Gastroesophageal sphincter (tissue), 4 donors: ENCODE data around the gene CACNG7. TPM values are rescaled to one million over a fixed set of nuclear protein-coding genes. Genes with fewer than 3 reads are reported as not detected.

Experiments
- ATAC-seq: fragments of 150-250 bp; one replicate; pipeline ENCODE4 v1.9.1; 2016; ENCODE audit warnings: mild to moderate bottlenecking, moderate library complexity
- H3K27ac ChIP-seq, 4 donors: fragments of 200-600 bp; sonication (generic) in 3 of 4; 1 replicate in 3 of 4; 2 replicates in 1 of 4; pipeline ENCODE4 v1.5.1; 2016 to 2019
- H3K27me3 ChIP-seq: fragments of 200-600 bp; sonication (generic); one replicate; pipeline ENCODE4 v1.5.1; 2019
- H3K36me3 ChIP-seq, 2 donors: fragments of 200-600 bp; sonication (generic); one replicate each; pipeline ENCODE4 v1.5.1; 2019; ENCODE audit warnings: control low read depth in 1 of 2
- H3K4me1 ChIP-seq, 3 donors: fragments of 200-600 bp; sonication (generic); 1 replicate in 2 of 3; 2 replicates in 1 of 3; pipeline ENCODE4 v1.5.1; 2016 to 2019; ENCODE audit warnings: control low read depth in 2 of 3
- H3K4me3 ChIP-seq, 2 donors: fragments of 200-600 bp; sonication (generic); one replicate each; pipeline ENCODE4 v1.5.1; 2019; ENCODE audit warnings: mild to moderate bottlenecking in 1 of 2, moderate library complexity in 1 of 2
- H3K9me3 ChIP-seq, 3 donors: fragments of 200-600 bp; sonication (generic); one replicate each; pipeline ENCODE4 v1.5.1; 2017 to 2019; ENCODE audit warnings: control low read depth in 2 of 3
- EP300 ChIP-seq: sonication (generic); formaldehyde crosslinking; IDR thresholded peaks from one replicate; pipeline ENCODE4 v1.6.1; 2017; ENCODE audit warnings: antibody characterized with exemption, mild to moderate bottlenecking
- POLR2A ChIP-seq, 2 donors: fragments of 450-650 bp; IDR thresholded peaks; one replicate each; pipeline ENCODE4 v1.6.1; 2017; ENCODE audit warnings: antibody characterized with exemption in 2 of 2, mild to moderate bottlenecking in 2 of 2, moderate library complexity in 1 of 2
- POLR2AphosphoS5 ChIP-seq: sonication (generic); formaldehyde crosslinking; IDR thresholded peaks from one replicate; pipeline ENCODE4 v1.6.1; 2017; ENCODE audit warnings: antibody characterized with exemption
- WGBS, 2 donors: methylation state at CpG; one replicate each; pipeline ENCODE4 v1.1.5; 2018; ENCODE audit warnings: low coverage in 1 of 2; 5-methylcytosine and 5-hydroxymethylcytosine counted together
- total RNA-seq, 4 donors: library from RNA; depleted of rRNA; stranded (reverse); fragments of >200 nt; gene quantifications; one replicate each; pipeline ENCODE4 v1.1.0, GENCODE V29; 2016
- TF ChIP-seq, protein P1 (sequence below), 4 experiments: fragments of 200-600 bp in 2 of 4; fragments of 450-650 bp in 2 of 4; sonication (generic) in 1 of 4; IDR thresholded peaks; one replicate each; pipeline ENCODE4 v1.5.1; 2017 to 2019; ENCODE audit warnings: antibody characterized with exemption in 4 of 4, mild to moderate bottlenecking in 2 of 4, moderate library complexity in 2 of 4

Gene CACNG7
- total RNA-seq, 4 donors from 2014 or later = not detected

GRCh38 chr19:53917356-53917755 is 8.3 kb downstream of the CACNG7 start:
- Histone ChIP-seq H3K4me3 (no peak overlapping the region), H3K27me3 (peaks cover 62% of the 10 kb centered on the region), H3K36me3 (no peaks in the 10 kb centered on the region), H3K4me1 (no peaks in the 10 kb centered on the region), H3K9me3 (no peaks in the 10 kb centered on the region), H3K27ac (no peak overlapping the region)
- TF ChIP-seq, protein P1, sequence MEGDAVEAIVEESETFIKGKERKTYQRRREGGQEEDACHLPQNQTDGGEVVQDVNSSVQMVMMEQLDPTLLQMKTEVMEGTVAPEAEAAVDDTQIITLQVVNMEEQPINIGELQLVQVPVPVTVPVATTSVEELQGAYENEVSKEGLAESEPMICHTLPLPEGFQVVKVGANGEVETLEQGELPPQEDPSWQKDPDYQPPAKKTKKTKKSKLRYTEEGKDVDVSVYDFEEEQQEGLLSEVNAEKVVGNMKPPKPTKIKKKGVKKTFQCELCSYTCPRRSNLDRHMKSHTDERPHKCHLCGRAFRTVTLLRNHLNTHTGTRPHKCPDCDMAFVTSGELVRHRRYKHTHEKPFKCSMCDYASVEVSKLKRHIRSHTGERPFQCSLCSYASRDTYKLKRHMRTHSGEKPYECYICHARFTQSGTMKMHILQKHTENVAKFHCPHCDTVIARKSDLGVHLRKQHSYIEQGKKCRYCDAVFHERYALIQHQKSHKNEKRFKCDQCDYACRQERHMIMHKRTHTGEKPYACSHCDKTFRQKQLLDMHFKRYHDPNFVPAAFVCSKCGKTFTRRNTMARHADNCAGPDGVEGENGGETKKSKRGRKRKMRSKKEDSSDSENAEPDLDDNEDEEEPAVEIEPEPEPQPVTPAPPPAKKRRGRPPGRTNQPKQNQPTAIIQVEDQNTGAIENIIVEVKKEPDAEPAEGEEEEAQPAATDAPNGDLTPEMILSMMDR (IDR thresholded peaks at IDR 0.05) = no peak
- TF ChIP-seq POLR2A (IDR thresholded peaks at IDR 0.05) (no peak), POLR2AphosphoS5 (no peak), EP300 (no peak)
- ATAC-seq = no peak
- 66 to 67% methylated on average over 1 to 3 of the region's 7 CpGs for WGBS, 2 donors

DNA sequence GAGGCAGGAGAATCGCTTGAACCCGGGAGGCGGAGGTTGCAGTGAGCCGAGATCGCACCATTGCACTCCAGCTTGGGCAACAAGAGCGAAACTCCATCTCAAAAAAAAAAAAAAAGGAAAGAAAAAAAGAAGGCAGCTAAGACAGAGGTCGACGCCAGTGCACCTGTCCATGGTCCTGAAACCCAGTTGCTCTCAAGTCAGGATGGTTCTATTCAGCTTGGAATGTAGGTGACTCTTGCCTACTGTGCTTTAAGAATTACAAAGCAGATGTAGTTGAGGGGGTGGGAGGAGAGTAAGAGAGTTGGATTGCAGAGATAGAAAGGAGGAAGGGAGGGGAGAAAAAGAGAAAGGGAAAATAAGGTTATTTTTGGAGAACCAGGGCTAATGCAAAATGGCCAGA is 18.7 kb downstream of the CACNG7 start:
- Histone ChIP-seq H3K27ac (no peak overlapping the region), H3K27me3 (peaks cover 36% of the 10 kb centered on the region), H3K9me3 (no peaks in the 10 kb centered on the region), H3K36me3 (no peaks in the 10 kb centered on the region), H3K4me1 (no peaks in the 10 kb centered on the region), H3K4me3 (no peak overlapping the region)
- WGBS, 2 donors = 7% methylated on average over 5 of the region's 8 CpGs; no CpG with 5 or more reads in 1 of the 2 donors
- no peak for ATAC-seq
- TF ChIP-seq POLR2AphosphoS5 (no peak), EP300 (no peak), POLR2A (IDR thresholded peaks at IDR 0.05) (no peak)
- TF ChIP-seq, protein P1 (IDR thresholded peaks at IDR 0.05) = no peak

DNA sequence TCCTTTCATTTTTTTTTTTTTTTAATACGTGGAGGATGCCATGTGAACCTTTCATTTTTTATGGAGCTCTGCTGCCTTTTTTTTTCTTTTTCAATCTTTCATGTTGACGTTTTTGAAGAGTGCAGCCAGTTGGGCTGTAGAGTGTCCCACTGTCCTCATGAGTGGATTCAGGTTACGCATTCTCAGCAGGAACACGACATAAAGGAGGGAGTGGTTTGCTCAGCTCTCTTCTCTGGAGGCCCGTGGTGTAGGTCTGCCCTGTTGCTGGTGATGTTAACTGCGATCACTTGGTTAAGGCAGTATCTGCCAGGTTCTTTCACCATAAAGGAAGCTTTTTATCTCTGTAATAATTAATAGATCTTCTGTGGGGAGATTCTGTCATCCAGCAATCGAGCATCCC is 27.0 kb downstream of the CACNG7 start:
- WGBS, 2 donors = 39 to 67% methylated on average over 2 to 7 of the region's 7 CpGs
- no peak for TF ChIP-seq EP300
- Histone ChIP-seq H3K27me3 (peaks cover 73% of the 10 kb centered on the region), H3K4me1 (no peaks in the 10 kb centered on the region), H3K27ac (no peak overlapping the region), H3K36me3 (no peaks in the 10 kb centered on the region), H3K4me3 (no peak overlapping the region), H3K9me3 (no peaks in the 10 kb centered on the region)
- ATAC-seq = no peak

DNA sequence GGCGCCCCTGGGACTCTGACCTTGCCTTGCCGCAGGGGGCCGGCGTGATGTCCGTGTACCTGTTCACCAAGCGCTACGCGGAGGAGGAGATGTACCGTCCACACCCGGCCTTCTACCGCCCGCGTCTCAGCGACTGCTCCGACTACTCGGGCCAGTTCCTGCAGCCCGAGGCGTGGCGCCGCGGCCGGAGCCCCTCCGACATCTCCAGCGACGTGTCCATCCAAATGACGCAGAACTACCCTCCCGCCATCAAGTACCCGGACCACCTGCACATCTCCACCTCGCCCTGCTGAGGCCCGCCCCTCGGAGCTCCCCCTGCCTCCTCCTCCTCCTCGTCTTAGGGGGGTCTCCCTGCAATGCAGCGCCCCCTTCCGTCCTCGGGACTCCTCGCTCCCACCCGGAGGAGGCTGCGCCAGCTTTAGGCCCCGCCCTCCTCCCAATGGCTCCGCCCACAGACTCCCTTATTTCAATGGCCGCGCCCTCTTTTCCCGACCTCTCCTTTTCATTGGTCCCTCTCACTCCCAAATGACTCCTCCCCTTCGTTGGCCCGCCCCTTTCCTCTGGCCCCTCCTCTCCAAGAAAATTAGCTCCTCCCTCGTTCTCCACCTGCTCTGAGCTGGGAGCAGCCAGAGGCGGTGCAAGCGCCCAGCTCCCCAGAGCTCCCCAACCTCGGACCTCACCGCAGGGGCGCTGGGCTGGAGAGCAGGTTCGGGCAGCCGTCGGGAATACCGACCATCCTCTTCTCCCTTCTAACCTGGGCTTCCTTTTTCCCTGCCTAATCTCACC is 33.1 kb downstream of the CACNG7 start:
- H3K4me1 ChIP-seq = no peaks in the 10 kb centered on the region
- no peaks in the 10 kb centered on the region for H3K36me3 ChIP-seq
- no peak overlapping the region for H3K27ac ChIP-seq
- 2 to 3% methylated on average over 19 to 24 of the region's 55 CpGs for WGBS, 2 donors
- TF ChIP-seq EP300 = no peak
- no peak for TF ChIP-seq POLR2AphosphoS5
- no peak for TF ChIP-seq POLR2A (IDR thresholded peaks at IDR 0.05)
- TF ChIP-seq, protein P1 (IDR thresholded peaks at IDR 0.05) = no peak
- ATAC-seq = no peak
- peaks cover 92% of the 10 kb centered on the region for H3K27me3 ChIP-seq
- H3K4me3 ChIP-seq = no peak overlapping the region
- H3K9me3 ChIP-seq = no peaks in the 10 kb centered on the region

GRCh38 chr19:53944416-53944815 is 35.3 kb downstream of the CACNG7 start:
- Histone ChIP-seq H3K27me3 (peaks cover 92% of the 10 kb centered on the region), H3K36me3 (no peaks in the 10 kb centered on the region), H3K27ac (no peak overlapping the region), H3K4me3 (no peak overlapping the region), H3K9me3 (no peaks in the 10 kb centered on the region), H3K4me1 (no peaks in the 10 kb centered on the region)
- WGBS, 2 donors = 80 to 86% methylated on average over 4 of the region's 4 CpGs
- no peak for ATAC-seq
- TF ChIP-seq POLR2A (IDR thresholded peaks at IDR 0.05) (no peak), EP300 (no peak), POLR2AphosphoS5 (no peak)
- TF ChIP-seq, protein P1 (IDR thresholded peaks at IDR 0.05) = no peak
